GM18861 (cell line): ENCODE results near the gene PDK3.

Experiments used
- ATAC-seq: cut with Tn5 transposase; IDR thresholded peaks from one replicate; pipeline ENCODE4 v1.9.1; 2021; ENCODE audit not compliant: unreplicated experiment

PDK3 gene

DNA sequence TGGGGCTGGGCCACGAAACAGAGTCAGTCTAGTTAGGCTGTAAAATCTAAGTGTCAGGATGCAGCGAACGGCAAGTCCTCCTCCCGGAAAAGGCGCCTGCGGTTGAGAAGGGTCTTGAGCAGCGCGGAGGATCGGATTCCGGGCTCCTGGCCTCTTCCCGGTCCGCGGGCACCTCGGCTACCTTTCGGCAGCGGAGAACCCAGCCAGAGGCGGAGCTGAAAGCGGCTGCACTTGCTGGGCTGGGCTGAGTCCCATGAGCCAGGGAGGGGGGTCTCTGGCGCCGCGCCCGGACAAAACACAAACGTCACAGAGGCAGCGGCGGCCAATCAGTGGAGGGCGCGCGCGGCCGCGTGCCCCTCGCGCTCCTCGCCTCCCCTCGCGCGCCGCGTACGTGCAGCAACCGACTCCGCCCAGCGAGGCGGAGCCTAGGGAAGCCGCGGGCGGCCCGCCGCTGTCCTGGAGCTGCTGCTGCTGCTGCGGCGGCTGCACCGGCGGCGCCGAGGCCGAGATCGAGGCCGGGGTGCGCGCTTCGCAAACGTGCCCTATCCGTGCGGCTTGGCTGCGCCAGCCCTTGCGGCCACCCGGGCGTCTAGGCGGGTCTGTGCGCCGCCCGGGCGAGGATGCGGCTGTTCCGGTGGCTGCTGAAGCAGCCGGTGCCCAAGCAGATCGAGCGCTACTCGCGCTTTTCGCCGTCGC is at the start of gene PDK3:
TSS of gene PDK3 (plus strand) at position 451 of the 696 bp plus-strand sequence. CDS start at position 621, 170 bp downstream.
- peak; percentile 89 for ATAC-seq

DNA sequence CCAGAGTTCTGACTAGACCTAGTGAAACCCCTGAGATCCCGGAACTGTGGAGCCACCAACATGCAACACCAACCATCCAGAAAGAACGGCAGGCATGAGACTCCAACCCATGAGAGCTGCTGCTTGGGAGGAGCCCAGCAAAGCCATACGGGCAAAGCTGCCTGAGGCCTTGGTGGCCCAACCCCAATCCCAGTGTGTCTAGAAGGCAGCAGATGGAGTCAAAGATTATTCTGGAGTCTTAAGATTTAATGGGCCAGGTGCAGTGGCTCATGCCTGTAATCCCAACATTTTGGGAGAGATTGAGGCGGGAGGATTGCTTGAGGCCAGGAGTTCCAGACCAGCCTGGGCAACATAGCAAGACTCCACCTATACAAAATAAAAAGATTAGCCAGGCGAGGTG is 49.2 kb upstream of the PDK3 start:
- ATAC-seq, result no peak

DNA sequence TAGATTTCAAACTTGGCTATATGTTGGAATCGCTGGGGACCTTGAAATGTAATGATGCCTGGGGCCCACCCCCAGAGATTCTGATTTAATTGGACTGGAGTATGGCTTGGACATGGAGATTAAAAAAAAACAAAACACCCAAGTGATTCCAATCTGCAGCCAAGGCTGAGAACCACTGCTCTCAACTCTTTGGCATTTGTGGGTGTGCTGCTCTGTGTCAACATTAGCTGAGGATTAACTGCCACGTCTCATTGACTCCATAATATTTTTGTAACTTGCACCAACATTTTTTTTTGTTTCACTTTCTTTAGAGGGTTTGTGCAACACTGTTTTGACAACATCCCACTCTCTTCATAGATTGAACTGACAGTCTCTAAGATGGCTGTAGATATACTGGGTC is 41.1 kb upstream of the PDK3 start:
- ATAC-seq, result no peak

DNA sequence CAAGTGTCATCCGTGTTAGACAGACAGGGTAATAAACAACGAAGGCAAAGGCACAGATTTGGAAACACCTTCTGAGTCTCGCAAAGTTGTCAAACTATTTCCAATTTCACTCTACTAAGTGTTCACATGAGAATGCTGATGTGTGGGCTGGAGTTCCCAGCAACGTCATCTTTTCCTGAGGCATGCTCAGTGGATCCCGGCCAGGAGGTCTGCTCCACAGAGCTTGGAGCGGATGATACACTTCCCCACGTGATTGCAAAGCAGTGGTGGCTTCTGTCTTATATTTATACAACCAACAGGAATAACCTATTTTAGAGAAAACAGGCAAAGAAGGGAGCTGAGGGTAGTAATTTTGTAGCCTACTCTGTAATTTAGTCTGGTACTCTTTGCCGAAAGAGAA is 40.1 kb upstream of the PDK3 start:
- ATAC-seq, result no peak

DNA sequence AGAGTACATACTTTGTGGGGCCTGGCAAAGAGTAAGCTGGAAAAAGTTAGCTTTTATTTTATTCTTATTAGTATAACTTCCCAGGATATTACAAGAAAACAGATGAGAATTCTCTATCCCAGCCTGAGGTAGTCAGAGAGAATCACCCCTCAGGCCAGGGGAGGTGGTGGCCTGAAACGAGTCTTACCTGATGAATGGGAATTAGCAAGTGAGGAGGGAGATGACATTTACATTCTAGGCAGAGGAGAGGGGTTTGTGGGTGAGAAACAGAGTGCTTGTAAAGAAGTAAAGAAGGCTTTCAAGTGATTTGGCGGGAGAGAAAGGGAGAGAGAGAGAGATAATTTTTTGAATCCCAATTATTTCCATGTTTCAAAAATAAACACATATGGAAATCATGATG is 39.3 kb upstream of the PDK3 start:
- no peak for ATAC-seq

DNA sequence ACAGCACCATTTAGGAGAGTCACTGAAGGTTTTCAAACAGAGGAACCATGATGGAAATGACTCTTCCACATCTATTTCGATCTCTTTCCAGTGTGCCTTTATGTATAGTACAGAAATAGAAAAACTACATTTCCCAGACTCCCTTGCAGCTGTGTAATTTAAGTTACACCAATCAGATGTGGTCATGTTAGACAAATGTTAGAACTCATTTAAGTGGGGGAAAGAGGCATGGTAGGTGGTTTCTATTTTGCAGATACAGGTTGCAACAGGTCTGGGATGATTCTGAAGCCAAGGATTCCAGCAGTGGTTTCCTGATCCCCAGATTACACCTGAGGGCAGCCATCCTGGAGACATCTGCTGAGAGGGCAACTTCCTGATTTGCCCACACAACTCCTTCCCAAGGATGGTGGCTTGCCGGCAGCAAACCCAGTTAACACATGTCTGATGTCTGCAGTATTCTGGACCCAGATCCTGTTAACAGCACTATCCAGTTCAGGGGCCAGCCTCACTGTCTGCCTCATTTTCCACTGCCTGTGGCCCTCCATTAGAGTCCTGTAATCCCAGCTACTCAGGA is 38.7 kb upstream of the PDK3 start:
- no peak for ATAC-seq

DNA sequence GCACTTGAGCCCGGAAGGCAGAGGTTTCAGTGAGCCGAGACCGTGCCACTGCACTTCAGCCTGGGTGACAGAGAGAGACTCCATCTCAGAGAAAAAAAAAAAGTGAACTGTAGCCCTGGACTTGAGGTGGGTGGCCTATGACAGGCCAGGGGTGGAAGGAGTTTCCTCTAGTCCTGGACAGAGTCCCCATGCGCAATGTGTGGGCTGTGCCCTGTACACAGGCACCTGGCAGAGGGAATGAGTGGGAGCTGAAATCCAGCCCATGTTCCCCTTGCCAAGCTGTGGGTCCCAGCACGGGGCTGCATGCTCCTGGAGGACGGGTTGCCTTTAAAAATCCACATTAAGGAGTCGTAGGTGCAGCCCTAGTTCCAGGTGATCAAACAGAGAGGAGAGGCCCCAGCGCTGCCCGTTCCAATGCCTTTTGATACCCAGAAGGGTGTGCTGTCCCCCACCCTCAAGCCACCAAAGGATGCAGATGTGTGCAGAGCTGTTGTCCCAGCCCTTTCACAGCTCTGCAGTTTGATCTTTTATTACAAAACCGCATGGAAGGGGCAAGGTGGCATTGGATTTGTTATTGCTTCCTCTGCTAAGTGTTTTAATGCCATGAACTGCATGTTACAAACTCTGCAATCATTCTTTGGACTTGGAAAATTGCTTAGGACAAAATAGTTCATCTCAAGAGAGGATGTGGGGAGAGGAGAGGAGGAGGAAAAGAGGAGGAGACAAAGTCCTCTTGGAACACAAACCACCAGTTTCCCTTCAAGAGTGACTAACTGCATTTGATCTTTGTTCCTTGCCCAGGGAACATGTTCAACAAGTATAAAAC is 38.0 kb upstream of the PDK3 start:
- no peak for ATAC-seq

DNA sequence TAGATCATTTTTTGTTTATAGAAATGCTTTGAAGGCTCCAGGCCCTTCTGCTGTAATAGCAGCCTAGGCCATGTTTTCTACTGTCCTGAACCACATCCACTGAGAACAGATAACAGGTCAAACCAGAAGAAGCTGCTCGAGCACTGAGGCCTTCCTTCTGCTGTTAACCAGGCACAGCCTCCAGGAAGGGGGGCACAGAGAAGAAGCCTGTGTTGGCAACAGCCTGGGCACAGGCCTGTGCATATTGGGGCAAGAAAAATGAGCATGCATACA is 37.4 kb upstream of the PDK3 start:
- ATAC-seq, result no peak

DNA sequence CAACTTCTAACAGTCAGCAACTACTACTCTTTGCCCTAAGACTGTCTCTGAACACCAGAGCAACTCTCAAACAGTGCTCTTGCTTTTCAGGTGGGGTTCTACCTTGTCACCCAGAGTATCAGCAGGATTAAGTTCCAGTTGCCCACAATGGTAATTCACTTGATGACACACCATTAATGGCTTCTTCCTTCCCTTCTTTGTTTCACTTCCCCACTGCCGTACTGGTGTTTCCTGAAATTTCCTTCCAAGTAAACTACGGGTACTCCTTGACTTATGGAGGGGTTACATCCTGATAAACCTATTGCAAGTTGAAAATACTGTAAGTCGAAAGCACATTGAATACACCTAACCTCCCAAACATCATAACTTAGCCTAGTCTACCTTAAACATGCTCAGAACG is 36.6 kb upstream of the PDK3 start:
- no peak for ATAC-seq

DNA sequence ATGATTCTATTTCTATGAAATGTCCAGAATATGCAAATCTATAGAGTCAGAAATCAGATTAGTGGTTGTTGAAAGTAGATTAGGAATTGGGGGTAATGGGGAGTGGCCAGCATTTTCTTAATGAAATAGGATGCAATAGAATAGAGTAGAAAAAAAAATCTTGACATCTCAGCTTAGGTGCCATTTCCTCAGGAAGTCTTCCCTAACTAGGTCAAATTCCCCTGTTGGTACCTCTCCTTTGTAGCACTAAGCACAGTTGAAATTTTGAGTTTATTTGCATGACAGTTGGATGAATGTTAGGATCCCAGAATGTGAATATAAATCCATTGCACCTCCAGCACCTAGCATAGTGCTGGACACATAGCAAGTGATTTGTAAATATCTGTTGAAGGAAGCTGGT is 30.0 kb upstream of the PDK3 start:
- no peak for ATAC-seq

DNA sequence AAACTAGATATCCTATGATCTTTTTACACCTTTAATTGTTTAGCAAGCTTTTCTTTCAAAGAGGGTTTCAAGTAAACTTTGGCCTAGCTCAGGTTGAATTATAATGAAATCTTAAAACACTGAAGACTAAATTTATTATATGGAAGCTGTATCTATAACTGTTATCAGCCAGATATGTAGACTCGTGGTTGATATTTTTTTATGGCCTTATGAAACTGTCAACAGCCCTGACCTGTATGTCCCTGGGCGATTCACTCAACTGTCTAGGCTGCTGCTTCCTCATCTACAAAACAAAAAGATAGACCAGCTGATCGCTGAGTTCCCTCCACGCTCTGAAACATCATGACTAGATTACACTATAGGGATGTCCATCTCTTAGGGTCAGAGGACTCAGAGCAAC is 21.2 kb upstream of the PDK3 start:
- ATAC-seq, result no peak

DNA sequence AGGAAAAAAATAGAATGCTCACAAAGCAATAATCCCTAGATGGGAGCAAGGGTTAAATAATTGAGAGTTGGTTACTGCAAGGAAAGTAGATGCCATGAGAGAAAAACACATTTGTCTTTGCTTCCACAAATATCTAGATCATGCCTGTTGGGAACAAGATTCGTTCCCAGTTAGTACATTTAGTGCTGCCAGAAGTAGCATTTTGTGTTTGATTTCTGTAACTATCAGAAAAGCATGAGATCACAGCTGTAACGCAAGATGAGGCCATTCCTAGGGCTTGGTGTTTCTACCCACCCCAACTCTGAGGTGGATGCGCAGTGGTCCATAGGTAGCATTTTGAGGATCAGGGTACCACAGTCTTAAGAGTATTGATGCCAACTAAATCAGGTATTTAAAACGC is 20.4 kb upstream of the PDK3 start:
- ATAC-seq, result no peak

DNA sequence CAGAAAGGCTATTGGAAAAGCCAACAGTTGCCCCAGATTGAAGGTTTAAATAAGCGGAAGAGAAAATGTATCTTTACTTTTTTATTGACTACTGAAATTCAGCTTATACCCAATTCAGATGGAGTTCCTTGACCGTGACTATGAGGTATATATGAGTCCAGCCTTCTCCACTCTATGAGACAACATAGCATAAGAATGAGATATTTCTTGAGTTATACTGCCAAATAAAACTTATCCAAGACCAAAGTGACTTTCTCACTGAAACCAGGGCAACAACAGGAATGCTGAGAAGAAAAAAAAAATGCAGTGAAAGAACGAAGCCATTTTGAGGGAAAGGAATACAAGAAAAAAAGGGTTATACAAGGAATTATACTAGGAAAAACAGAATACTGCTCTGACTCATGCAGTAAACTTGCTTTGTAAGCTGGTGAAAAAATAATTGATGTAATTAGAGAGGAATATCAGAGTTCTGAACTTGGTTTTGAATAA is 16.3 kb upstream of the PDK3 start:
- ATAC-seq, result no peak

DNA sequence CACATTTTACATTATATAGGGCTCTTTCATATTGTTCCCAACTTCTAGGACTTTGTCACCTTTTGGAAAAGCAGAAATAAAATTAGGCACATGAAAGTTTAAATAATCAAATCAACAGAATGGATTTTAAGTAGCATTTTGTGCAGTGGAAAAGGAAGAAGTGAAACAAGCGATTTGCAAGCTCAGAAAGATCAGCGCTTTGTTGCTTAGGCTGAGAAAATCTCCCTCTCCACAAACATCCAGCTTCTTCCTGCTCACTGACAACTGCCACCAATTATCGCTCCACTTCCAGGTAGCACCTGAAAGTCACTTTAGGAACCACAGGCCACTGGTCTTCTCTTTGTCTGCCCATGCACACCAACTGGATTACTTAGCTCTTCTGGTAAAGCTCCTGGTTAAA is 2.0 kb upstream of the PDK3 start:
- ATAC-seq, result no peak

DNA sequence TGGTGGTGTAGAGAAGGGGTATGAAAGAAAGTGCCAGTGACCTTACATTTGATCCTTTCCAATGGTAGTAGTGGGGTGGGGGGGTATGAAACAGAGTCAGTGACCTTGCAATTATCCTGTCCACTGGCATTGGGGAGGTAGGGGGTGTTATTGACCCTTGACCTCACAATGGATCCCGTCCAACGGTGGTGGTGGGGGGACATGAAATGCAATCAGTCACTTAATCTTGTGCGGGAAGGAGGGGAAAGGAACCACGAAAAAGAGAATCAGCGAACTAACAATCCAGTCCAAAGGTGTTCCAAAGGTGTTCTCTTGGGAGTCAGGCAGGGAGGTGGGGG is 619 bp upstream of the PDK3 start:
- no peak for ATAC-seq

DNA sequence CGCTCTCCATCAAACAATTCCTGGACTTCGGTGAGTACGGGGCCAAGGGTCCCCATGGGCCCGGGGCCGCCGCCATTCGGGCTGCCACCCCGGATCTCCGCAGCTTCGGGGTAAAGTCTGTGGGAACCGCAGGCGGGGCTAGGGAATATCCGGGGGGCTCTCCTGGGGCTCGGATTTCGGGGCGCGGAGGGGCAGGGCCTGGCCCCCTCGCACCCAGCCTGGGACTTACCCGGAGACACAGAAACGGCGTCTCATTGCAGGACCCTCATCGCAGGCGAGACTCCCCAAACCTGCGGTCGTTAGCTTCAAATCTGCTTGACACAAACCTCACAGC is 413 bp downstream of the PDK3 start:
- ATAC-seq, result no peak

DNA sequence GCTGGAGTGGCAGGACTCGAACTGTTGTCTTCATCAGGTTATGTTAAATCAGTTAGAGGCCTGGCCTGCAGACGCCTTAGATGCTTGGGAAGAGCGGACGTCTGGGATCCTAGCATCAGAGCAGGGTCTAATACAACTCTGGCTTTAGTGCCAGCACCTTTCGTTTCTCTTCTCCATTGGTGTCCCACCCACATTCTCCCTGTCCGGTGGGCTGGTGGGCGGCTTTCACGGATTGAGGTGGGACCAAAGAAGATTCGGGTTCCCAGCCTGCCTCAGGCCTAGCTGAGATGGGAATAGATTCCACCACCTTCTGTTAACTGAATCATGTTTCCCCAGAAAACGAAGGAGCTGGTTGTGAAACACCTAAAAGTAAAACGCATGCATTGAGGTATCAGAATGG is 939 bp downstream of the PDK3 start:
- ATAC-seq, result no peak

DNA sequence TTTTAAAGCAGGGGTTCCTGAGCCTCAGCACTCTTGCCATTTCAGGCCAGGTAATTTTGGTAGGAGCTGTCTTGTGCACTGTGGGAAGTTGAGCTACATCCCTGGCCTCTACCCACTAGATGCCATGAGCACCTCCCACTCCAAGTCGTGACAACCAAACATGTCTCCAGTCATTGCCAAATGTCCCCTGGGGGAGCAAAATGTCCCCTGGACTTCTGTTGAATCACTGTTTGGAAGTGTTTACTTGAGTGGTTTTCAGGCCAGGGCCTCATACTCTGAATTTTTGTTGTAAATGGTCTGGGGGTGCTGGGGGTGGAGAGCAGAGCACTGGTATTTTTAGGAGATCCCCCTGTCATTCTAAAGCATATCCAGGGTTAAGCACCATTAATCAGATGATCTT is 3.2 kb downstream of the PDK3 start:
- ATAC-seq, result no peak

DNA sequence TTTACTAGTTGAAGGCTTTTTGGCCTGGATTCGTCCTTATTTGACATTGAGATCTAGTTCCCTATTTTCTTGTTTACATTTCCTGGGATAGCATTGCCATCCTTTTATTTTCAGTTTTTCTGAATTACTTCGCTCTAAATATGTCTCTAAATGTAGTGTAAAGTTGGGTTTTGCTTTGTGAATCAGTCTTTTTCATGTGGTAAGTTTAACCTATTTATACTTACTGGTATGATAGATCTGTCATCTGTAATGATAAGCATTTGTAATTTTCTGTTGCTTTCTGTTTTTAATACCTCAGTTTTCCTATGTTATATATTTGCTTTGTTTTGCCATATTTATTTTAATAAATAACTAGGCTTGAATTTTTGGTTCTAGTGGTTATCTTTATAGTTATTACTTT is 6.7 kb downstream of the PDK3 start:
- no peak for ATAC-seq

DNA sequence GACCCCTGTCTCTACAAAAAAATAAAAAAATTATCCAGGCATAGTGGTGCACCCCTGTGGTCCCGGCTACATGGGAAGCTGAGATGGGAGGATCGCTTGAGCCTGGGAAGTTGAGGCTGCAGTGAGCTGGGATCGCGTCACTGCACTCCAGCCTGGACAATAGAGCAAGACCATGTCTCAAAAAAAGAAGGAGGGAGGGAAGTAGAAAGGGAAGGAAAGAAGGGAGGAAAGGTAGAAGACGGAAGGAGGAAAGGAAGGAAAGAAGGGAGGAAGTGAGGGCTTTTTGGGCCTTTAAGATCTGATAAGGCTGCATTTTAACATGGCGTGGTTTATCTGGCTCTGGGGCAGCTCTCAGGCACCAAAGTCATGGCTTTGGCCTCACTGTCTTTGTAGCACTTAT is 10.4 kb downstream of the PDK3 start:
- no peak for ATAC-seq

DNA sequence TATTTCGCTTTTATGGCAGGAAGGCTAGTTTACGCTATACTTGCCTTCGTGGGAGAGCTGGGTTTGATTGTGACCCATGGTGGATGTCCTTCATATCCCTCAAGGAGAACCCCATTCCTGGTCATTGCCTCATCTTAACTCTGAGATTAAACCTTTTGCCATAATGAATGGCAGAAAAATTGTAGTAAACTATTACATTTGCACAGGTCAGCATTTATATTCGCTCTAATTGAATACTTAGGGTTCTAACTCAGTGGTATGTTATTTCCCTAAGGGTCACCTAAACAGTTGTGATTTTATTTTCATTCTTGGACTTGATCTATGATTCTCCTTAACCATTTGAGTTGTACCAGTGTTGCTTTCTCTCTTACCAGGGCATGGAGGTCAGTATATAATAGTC is 13.4 kb downstream of the PDK3 start:
- ATAC-seq, result no peak

DNA sequence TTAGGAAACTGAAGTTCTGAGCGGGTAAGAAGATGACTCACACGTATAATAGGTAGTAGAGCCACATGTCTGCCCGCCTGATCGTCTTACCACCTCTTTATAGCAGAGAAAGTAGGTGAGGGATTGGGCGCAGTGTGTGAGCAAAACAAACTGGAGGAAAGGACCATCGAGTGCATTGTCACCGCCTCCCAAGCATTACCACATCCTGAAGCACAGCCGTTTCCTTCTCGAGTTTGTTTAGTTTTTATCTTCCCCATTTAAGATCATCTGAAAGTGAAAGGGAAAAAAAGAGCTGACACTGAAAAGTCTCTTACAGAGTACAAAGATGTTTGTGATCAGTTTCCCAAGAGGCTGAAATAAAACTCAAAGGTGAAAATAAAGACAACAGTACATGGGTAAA is 14.8 kb downstream of the PDK3 start:
- ATAC-seq, result peak; percentile 89

DNA sequence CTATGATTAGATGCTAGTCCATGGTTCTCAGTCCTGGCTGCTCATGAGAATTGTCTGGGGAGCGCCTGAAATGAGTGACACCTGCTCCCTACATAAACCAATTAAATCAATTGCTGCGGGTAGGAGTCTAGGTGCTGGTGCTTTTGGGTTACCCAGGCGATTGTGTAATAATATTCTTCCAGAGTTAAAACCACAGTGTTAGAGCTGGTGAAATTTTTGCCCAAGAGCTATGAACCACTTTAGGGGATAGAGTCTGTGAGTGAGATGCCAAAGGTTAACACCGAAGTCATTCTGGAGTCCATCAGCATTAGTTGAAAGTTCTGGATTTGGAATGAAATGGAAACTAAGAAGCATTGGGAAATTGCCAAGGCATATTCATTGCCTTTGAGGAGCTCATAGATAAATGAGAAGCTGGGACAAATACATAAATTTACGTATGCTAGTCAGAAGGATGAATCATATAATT is 15.3 kb downstream of the PDK3 start:
- peak; percentile 18 for ATAC-seq
